HG03442 (cell line): Measurements from ENCODE around the gene ARHGAP40.

Source experiments
- ATAC-seq: cut with Tn5 transposase; IDR thresholded peaks from one replicate; pipeline ENCODE4 v1.9.1; 2021; ENCODE audit warnings: mild to moderate bottlenecking, moderate library complexity; ENCODE audit not compliant: unreplicated experiment

Gene ARHGAP40

GRCh38 chr20:38601216-38602184 is at the start of gene ARHGAP40:
ARHGAP40 (plus strand) TSS chr20:38601809.
- ATAC-seq = no peak

- no peak for ATAC-seq
Observed at GRCh38 chr20:38554986-38555385, 46.6 kb upstream of the ARHGAP40 start.

GRCh38 chr20:38555395-38555794 is 46.2 kb upstream of the ARHGAP40 start:
- no peak for ATAC-seq

GRCh38 chr20:38557174-38557573 is 44.4 kb upstream of the ARHGAP40 start:
- ATAC-seq = no peak

- ATAC-seq = no peak
Observed at GRCh38 chr20:38558596-38559360, 42.8 kb upstream of the ARHGAP40 start.

- ATAC-seq = no peak
Observed at GRCh38 chr20:38559764-38560163, 41.8 kb upstream of the ARHGAP40 start.

GRCh38 chr20:38563802-38564431 is 37.7 kb upstream of the ARHGAP40 start:
- no peak for ATAC-seq

- no peak for ATAC-seq
Observed at GRCh38 chr20:38564680-38565079, 36.9 kb upstream of the ARHGAP40 start.

- no peak for ATAC-seq
Observed at GRCh38 chr20:38566036-38566598, 35.5 kb upstream of the ARHGAP40 start.

GRCh38 chr20:38569747-38570525 is 31.7 kb upstream of the ARHGAP40 start:
- ATAC-seq = no peak

- ATAC-seq = no peak
Observed at GRCh38 chr20:38573413-38573812, 28.2 kb upstream of the ARHGAP40 start.

- no peak for ATAC-seq
Observed at GRCh38 chr20:38579219-38579910, 22.2 kb upstream of the ARHGAP40 start.

GRCh38 chr20:38579921-38580320 is 21.7 kb upstream of the ARHGAP40 start:
- no peak for ATAC-seq

- no peak for ATAC-seq
Observed at GRCh38 chr20:38581013-38581412, 20.6 kb upstream of the ARHGAP40 start, which contains the start of gene ADIG. ADIG (plus strand) TSS chr20:38581197; CDS start chr20:38581251, 54 bp downstream.

- no peak for ATAC-seq
Observed at GRCh38 chr20:38581830-38582358, 19.7 kb upstream of the ARHGAP40 start.

GRCh38 chr20:38583306-38583705 is 18.3 kb upstream of the ARHGAP40 start:
- ATAC-seq = no peak

- ATAC-seq = no peak
Observed at GRCh38 chr20:38584099-38584763, 17.4 kb upstream of the ARHGAP40 start.

- no peak for ATAC-seq
Observed at GRCh38 chr20:38585404-38586180, 16.0 kb upstream of the ARHGAP40 start.
